ENCODE data around the gene MARCHF4. TPM values are rescaled to one million over a fixed set of nuclear protein-coding genes. Genes with fewer than 3 reads are reported as not detected.

Gene MARCHF4
- total RNA-seq, 1 experiment from 2014 or later, result 14.5 TPM

DNA sequence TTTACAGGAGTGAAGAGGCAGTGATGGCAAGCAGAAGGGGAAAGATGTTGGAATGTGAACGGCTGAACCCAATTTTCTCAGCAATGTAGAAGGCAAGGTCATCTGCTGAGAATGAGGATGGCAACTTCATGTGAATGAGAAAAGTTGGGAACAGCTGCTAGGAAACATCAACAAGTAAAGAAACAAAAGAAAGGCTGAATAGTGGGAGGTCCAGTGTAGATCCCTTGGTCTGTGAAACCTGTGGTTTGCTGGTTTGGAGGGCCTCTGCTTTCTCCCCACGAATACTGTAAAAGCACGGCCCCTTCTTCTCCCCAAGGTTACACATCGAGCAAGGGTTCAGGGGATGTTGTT, 27.4 kb downstream of the MARCHF4 start:
- POLR2A ChIA-PET (ENCODE audit: unreplicated experiment), result no interaction called here
- Histone ChIP-seq H3K4me3 (no peak overlapping the region), H3K9me2 (ENCODE audit: insufficient read depth) (no peaks in the 10 kb centered on the region), H4K20me1 (ENCODE audit: insufficient read depth) (no peaks in the 10 kb centered on the region), H3K4me2 (no peak overlapping the region), H3F3A (ENCODE audit: insufficient read depth, low read depth) (no peaks in the 10 kb centered on the region), H3K9me3 (ENCODE audit: insufficient read depth, low read depth) (no peaks in the 10 kb centered on the region), H3K4me1 (replicated peaks; ENCODE audit: insufficient read depth) (0 out of 2 replicates have a peak, but pooled peaks cover 2% of the 10 kb centered on the region), H3K36me3 (ENCODE audit: low read depth) (no peaks in the 10 kb centered on the region), H3K79me2 (ENCODE audit: low read depth) (no peaks in the 10 kb centered on the region), H3K27me3 (ENCODE audit: insufficient read depth, low read depth) (no peaks in the 10 kb centered on the region), H3K27ac (no peak overlapping the region), H2AFZ (no peak overlapping the region)
- TF ChIP-seq EZH2 (IDR thresholded peaks at IDR 0.05; ENCODE audit: low read depth), result no peak
- TF ChIP-seq, protein P1, sequence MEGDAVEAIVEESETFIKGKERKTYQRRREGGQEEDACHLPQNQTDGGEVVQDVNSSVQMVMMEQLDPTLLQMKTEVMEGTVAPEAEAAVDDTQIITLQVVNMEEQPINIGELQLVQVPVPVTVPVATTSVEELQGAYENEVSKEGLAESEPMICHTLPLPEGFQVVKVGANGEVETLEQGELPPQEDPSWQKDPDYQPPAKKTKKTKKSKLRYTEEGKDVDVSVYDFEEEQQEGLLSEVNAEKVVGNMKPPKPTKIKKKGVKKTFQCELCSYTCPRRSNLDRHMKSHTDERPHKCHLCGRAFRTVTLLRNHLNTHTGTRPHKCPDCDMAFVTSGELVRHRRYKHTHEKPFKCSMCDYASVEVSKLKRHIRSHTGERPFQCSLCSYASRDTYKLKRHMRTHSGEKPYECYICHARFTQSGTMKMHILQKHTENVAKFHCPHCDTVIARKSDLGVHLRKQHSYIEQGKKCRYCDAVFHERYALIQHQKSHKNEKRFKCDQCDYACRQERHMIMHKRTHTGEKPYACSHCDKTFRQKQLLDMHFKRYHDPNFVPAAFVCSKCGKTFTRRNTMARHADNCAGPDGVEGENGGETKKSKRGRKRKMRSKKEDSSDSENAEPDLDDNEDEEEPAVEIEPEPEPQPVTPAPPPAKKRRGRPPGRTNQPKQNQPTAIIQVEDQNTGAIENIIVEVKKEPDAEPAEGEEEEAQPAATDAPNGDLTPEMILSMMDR (conservative IDR thresholded peaks at IDR 0.05), result no peak
- intact Hi-C loops (cut with micrococcal nuclease; ENCODE audit: unreplicated experiment), result no loop called here
- no TSS peak for BruUV-seq (replicated peaks)
- CTCF ChIA-PET, result no interaction called here
- DNase-seq, result no peak

DNA sequence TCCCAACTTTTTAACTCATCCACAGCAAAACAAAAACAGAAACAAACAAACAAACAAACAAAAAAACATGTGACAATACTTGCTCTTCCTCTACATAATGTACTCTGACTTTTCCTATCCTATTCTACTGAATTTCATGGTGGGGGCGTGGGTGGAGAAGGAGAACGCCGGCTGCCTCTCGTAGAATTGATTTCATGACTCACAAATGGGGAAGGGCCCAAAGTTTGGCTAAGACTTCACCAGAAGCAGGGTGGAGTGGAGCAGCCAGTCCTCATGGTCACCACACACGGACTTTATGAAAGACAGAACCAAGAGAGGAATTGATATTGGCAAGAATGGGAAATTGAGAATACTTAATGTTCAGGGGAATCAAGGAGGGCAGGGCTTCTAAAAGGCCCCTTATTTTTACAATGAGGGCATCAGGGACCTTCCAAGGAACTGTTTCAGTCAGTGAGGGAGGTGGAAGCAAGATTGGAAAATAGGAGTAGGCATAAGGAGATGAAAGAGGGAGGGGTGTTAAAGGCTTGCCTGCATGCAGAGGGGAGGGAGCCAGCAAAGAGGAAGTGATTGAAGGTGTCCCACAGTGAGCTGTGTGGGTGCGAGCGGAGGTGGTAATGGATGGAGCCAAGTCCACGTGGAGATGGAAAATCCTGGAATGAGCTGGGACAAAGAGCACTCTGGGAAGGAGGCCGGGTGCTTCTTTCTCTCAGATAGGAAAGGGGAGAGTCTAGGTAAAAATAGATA, 27.9 kb downstream of the MARCHF4 start:
- H3K4me2 ChIP-seq, result no peak overlapping the region
- no peaks in the 10 kb centered on the region for H3K9me2 ChIP-seq (ENCODE audit: insufficient read depth)
- H3K4me3 ChIP-seq, result no peak overlapping the region
- ChIA-PET POLR2A (ENCODE audit: unreplicated experiment) (no interaction called here), CTCF (no interaction called here)
- no peaks in the 10 kb centered on the region for H3F3A ChIP-seq (ENCODE audit: insufficient read depth, low read depth)
- H3K36me3 ChIP-seq (ENCODE audit: low read depth), result no peaks in the 10 kb centered on the region
- 0 out of 2 replicates have a peak, but pooled peaks cover 2% of the 10 kb centered on the region for H3K4me1 ChIP-seq (replicated peaks; ENCODE audit: insufficient read depth)
- DNase-seq, result no peak
- H3K9me3 ChIP-seq (ENCODE audit: insufficient read depth, low read depth), result no peaks in the 10 kb centered on the region
- intact Hi-C loops (cut with micrococcal nuclease; ENCODE audit: unreplicated experiment), result no loop called here
- TF ChIP-seq, protein P1 (conservative IDR thresholded peaks at IDR 0.05), result no peak
- no peak for TF ChIP-seq EZH2 (IDR thresholded peaks at IDR 0.05; ENCODE audit: low read depth)
- no peak overlapping the region for H3K27ac ChIP-seq
- H4K20me1 ChIP-seq (ENCODE audit: insufficient read depth), result no peaks in the 10 kb centered on the region
- H3K27me3 ChIP-seq (ENCODE audit: insufficient read depth, low read depth), result no peaks in the 10 kb centered on the region
- H3K79me2 ChIP-seq (ENCODE audit: low read depth), result no peaks in the 10 kb centered on the region
- no peak overlapping the region for H2AFZ ChIP-seq
- BruUV-seq (replicated peaks), result no TSS peak

DNA sequence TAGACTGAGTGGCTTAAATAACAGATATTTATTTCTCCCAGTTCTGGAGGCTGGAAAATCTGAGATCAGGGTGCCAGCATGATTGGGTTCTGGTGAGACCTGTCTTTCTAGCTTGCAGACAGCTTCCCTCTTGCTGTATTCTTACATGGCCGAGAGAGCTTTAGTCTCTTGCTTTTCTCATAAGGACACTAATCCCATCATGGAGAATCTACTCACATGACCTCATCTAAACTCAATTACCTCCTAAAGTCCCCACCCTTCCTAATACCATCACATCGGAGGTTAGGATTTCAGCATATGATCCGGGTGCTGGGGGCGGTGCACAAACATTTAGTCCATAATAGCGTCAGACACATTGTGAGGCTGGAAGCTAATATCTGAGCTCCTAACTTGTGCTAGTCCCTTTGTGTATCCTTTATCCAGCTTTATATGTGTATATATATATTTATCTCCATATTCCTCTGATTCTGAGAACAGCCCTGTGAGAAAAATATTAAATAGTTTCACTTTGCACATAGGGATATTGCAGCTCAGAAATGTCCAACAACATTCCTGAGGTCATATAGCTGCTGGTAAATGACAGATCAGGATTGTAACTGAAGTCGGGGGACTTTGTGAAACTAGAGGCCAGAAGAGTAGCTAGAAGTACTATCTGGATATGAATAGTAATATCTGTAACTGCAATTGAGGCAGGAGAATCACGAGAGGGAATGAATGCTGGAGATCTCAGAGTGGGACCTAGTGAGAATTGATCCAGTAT, 28.9 kb downstream of the MARCHF4 start:
- Histone ChIP-seq H3K9me3 (ENCODE audit: insufficient read depth, low read depth) (no peaks in the 10 kb centered on the region), H3K36me3 (ENCODE audit: low read depth) (no peaks in the 10 kb centered on the region), H3K4me1 (replicated peaks; ENCODE audit: insufficient read depth) (no peaks in the 10 kb centered on the region), H3F3A (ENCODE audit: insufficient read depth, low read depth) (no peaks in the 10 kb centered on the region), H3K4me2 (no peak overlapping the region), H3K27ac (no peak overlapping the region), H3K79me2 (ENCODE audit: low read depth) (no peaks in the 10 kb centered on the region), H3K4me3 (no peak overlapping the region), H4K20me1 (ENCODE audit: insufficient read depth) (no peaks in the 10 kb centered on the region), H3K27me3 (ENCODE audit: insufficient read depth, low read depth) (no peaks in the 10 kb centered on the region), H2AFZ (no peak overlapping the region), H3K9me2 (ENCODE audit: insufficient read depth) (no peaks in the 10 kb centered on the region)
- DNase-seq, result no peak
- ChIA-PET CTCF (no interaction called here), POLR2A (ENCODE audit: unreplicated experiment) (interaction anchor here (0.6 kb wide), 1 partner anchor 28 kb away, joined by 3 read pairs; no protein-coding TSS in a partner anchor)
- TF ChIP-seq, protein P1 (conservative IDR thresholded peaks at IDR 0.05), result no peak
- no peak for TF ChIP-seq EZH2 (IDR thresholded peaks at IDR 0.05; ENCODE audit: low read depth)
- intact Hi-C loops (cut with micrococcal nuclease; ENCODE audit: unreplicated experiment), result no loop called here
- no TSS peak for BruUV-seq (replicated peaks)

Measured in PC-9 (cell line).